Activated T-helper 1 cell treated with Interleukin-2 at 50 U/mL for 16 hours (primary cell): Measurements from ENCODE around the gene CLSTN1.
A peak's percentile ranks its signal among the peaks of the same experiment; 100 is the strongest.
"Not testable (repeated sequence)": the region's sequence is repeated elsewhere in the genome, so short reads cannot be mapped to it uniquely, and the experiment has no call there.

Experiments
- DNase-seq: peaks from one replicate; pipeline ENCODE4 v3.0.0-alpha.2; 2020; ENCODE audit warnings: low read depth

CLSTN1 gene

DNA sequence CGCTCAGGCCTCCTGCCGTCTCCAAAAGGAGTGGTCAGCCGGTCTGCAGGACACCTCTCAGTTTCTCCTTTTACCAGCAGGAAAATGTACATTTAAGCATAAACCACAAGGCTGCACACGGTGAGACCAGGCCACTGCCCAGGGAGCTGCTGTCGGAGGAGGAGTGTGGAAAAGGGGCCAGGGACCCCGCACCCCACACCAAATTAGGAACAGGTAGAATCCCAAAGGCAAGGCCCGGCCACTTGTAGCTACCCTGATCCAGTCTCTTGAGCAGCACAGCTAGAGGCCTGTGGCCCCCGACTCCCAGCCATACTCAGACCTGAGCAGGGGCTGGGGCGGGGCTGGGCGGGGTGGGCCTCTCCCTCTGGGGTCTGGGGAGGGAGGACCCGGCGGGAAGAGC is 94.2 kb downstream of the CLSTN1 start:
- no peak for DNase-seq

DNA sequence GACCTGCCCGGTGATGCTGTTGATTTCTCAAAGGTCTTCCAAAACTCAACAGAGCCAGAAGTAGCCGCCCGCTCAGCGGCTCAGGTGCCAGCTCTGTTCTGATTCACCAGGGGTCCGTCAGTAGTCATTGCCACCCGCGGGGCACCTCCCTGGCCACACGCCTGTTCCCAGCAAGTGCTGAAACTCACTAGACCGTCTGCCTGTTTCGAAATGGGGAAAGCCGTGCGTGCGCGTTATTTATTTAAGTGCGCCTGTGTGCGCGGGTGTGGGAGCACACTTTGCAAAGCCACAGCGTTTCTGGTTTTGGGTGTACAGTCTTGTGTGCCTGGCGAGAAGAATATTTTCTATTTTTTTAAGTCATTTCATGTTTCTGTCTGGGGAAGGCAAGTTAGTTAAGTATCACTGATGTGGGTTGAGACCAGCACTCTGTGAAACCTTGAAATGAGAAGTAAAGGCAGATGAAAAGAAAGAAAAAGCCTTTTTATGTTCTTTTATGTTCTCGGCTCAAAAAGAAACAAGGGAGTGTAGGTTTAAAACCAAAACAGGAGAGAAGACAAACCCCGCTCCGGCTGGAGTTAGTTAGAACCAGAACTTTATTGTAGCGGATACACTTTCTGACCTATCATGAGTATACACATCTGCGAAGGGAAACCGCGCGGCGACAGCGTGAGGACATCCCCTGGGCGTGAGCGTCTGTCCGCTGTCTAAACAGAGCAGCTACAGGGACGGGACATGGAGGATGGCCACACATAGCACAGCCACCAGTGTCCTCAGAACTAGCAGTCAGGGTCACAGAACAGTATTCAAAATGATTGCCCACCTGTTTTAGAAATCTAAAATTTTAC is 95.1 kb downstream of the CLSTN1 start:
- peak; percentile 20 for DNase-seq

DNA sequence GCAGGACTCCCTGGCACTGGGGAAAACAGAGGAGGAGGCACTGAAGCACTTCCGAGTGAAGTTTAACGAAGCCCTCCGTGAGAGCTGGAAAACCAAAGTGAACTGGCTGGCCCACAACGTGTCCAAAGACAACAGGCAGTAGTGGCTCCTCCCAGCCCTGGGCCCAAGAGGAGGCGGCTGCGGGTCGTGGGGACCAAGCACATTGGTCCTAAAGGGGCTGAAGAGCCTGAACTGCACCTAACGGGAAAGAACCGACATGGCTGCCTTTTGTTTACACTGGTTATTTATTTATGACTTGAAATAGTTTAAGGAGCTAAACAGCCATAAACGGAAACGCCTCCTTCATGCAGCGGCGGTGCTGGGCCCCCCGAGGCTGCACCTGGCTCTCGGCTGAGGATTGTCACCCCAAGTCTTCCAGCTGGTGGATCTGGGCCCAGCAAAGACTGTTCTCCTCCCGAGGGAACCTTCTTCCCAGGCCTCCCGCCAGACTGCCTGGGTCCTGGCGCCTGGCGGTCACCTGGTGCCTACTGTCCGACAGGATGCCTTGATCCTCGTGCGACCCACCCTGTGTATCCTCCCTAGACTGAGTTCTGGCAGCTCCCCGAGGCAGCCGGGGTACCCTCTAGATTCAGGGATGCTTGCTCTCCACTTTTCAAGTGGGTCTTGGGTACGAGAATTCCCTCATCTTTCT is 96.7 kb downstream of the CLSTN1 start:
- DNase-seq: no peak

DNA sequence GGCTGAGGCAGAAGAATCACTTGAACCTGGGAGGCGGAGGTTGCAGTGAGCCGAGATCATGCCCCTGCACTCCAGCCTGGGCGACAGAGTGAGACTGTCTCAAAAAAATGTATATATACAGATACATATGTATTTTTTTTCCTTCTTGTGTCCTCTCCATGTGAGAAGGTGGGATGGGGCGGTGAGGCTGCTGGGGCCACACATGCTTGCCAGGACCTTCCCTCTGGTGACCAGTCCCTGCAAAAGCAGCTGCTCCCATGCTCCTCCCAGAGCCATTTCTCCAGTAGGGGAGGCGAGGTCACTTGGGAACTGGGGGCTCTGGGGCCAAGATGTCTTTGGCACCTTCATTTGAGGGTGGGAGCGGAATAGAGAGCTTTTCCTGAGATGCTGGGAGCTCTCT is 97.4 kb downstream of the CLSTN1 start:
- no peak for DNase-seq

DNA sequence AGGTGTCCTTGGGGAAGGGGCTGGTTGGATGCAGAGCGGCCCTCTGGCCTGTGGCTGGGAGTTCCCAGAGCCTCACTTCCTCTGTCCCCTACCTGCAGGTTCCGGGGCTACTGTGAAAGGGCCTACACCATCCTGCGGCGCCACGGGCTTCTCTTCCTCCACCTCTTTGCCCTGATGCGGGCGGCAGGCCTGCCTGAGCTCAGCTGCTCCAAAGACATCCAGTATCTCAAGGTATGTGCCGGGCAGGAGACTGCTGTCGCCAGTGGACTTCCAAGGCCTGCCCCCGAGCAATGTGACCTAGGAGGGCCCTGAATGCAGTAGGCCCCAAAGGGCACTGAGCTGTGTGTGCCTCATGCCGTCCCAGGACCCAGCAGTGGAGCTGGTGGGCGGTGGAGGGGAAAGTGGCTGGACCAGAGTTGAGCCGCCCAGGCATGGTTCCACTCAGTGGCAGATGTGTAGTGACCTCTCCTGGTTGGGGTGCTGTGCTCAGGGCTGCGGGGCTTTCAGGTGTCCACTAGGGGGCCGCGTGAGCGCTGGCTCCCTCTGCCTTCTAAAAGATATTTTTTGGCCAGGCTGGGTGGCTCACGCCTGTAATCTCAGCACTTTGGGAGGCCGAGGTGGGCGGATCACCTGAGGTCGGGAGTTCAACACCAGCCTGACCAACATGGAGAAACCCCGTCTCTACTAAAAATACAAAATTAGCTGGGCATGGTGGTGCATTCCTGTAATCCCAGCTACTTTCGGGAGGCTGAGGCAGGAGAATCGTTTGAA is 98.9 kb downstream of the CLSTN1 start:
- peak; percentile 62 for DNase-seq

DNA sequence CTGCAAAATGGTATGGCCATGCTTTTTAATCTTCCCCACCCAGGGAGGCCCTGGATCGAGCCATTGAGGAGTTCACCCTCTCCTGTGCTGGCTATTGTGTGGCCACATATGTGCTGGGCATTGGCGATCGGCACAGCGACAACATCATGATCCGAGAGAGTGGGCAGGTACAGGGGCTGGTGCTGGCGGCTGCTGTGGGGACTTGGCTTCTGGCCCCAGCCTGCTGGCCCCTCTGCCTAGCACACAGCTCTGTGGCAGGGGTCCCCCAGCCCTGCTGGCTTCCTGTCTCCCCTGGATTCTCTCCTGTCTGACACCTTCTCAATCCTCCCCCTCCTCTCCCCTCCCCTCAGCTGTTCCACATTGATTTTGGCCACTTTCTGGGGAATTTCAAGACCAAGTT is 99.8 kb downstream of the CLSTN1 start:
- no peak for DNase-seq

DNA sequence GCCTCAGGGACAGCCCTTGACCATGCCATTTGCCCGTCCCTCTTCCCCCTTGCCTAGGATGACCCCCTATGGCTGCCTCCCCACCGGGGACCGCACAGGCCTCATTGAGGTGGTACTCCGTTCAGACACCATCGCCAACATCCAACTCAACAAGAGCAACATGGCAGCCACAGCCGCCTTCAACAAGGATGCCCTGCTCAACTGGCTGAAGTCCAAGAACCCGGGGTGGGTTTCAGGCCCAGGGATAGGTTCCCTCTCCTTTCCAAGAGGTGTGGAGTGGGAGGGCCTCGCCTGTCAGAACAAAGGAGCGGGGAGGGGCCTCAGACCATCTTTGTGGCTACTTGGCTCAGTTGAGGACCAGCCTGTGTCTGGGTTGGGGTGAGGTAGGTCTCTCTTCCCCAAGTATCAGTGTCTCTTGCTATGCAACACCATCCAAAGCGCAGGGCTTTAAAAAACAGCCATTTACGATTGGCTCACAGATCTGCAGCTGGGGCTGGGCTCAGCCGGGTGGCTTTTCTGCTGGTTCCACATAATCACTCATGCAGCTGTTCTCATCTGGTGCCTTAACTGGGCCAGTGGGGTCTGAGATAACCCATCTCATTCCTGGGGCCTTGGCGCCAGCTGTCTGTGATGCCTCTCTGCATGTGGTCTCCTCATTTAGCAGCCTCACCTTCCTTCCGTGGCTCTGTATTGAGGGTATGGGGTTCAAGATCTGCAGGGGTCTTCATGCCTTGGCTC is 100.5 kb downstream of the CLSTN1 start:
- DNase-seq: no peak

DNA sequence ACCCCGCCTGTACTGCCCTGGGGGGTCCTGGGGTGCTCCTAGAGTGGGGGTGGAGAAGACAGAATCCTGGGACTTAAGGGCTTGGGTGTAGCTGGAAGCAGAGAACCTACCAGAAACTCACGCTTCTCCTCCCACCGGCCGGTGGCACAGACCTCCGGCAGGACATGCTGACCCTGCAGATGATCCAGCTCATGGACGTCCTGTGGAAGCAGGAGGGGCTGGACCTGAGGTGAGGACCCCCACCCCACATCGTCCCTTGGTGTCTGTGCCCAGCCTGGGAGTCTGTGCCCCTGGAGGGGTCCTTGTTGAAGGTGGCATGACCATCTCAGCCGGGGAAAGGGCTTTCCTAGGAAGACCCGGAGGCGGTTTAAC is 101.4 kb downstream of the CLSTN1 start:
- no peak for DNase-seq

DNA sequence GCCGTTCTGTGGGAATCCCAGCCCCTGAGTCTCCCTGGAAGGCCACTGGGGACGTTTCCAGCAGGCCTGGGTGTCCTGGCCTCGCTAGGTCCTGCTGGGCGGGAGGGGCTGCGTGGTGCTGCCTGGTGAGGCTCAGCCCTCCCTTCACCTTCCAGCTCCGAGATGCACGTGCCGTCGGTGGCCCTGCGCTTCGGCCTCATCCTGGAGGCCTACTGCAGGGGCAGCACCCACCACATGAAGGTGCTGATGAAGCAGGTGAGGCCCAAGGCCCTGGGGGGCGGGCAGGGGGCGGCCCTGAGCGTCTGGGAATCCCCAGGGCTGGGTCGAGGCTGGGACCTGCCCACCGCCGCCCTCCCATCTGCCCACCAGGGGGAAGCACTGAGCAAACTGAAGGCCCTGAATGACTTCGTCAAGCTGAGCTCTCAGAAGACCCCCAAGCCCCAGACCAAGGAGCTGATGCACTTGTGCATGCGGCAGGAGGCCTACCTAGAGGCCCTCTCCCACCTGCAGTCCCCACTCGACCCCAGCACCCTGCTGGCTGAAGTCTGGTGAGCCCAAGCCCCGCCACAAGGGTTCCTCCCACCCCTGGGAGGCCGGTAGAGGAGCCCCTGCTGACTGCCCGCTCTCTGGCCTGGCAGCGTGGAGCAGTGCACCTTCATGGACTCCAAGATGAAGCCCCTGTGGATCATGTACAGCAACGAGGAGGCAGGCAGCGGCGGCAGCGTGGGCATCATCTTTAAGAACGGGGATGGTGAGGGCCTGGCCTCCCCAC is 102.0 kb downstream of the CLSTN1 start:
- DNase-seq: peak; percentile 60

DNA sequence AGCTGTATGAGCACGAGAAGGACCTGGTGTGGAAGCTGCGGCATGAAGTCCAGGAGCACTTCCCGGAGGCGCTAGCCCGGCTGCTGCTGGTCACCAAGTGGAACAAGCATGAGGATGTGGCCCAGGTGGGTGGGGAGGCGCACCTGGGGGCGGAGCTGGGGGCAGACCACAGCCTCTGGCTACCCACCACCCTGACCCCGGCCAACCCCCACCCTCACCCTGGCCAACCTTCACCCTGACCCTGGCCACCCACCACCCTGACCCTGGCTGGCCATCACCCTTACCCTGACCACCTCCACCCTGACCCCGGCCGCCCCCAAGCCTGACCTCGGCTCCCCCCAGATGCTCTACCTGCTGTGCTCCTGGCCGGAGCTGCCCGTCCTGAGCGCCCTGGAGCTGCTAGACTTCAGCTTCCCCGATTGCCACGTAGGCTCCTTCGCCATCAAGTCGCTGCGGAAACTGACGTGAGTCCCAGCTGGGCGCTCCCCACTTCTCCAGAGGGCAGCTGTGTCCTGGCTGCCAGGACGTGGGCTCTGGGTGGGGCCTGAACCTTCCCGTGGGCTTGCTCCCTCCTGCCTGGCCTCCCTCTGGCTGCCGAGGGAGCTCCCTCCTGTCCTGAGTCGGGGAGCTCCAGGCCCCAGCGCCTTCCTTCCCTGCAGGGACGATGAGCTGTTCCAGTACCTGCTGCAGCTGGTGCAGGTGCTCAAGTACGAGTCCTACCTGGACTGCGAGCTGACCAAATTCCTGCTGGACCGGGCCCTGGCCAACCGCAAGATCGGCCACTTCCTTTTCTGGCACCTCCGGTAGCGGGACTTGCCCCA is 102.8 kb downstream of the CLSTN1 start:
- no peak for DNase-seq

DNA sequence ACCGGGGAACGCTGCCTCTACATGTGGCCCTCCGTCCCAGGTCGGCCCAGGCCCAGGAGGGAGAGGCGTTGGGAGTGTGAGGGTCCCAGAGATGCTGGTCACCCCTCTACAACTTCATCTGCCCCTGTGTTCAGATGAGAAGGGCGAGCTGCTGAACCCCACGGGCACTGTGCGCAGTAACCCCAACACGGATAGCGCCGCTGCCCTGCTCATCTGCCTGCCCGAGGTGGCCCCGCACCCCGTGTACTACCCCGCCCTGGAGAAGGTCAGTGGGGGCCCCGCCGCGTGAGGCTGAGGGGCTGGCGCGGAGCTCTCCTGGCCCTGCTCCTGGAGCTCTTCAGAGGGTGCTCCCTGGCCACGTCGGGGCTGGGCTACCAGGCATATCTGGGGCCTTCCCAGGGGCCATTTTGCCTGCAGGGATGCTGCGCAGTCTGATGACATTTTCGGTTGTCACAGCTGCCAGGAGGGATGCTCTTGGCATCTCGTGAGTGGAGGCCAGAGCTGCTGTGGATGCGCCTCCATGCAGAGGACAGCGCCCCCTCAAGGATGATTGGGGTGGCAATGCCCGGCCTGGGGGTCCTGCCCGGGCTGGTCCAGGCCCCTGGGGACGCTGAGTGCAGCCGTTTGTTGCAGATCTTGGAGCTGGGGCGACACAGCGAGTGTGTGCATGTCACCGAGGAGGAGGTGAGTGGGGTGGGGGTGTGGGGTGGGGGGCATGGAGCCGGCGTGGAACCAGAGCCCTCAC is 103.6 kb downstream of the CLSTN1 start:
- no peak for DNase-seq

DNA sequence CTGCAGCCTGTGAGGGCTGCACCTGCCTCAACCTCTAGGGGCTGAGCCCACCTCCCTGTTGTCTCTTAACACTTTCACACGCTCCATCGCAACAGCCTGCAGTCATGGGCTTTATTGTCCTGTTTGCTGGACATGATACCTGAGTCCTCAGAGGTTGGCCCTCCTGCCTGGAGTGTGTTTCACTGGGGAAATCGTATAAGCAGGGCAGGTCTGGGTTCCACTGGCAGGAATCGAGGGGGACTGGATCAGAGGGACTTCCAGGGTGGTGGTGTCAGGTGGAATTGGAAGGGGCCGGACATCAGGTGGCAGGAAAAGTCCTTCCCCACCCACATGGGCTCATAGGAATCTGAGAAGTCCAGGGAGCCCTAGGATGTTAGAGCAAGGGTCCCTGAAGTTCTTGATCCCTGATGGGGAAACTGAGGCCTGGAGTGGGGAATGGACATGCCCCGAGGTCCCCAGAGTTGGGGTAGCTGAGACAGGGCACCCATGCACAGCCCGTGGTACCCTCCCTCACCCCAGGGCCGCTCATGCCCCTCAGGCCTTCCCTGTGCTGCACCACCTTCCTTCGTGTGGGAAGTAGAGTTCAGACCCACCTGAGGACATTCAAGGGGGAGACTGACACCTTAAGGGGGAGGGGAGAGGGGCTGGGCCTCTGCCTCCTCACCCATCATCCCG is 105.6 kb downstream of the CLSTN1 start:
- no peak for DNase-seq

DNA sequence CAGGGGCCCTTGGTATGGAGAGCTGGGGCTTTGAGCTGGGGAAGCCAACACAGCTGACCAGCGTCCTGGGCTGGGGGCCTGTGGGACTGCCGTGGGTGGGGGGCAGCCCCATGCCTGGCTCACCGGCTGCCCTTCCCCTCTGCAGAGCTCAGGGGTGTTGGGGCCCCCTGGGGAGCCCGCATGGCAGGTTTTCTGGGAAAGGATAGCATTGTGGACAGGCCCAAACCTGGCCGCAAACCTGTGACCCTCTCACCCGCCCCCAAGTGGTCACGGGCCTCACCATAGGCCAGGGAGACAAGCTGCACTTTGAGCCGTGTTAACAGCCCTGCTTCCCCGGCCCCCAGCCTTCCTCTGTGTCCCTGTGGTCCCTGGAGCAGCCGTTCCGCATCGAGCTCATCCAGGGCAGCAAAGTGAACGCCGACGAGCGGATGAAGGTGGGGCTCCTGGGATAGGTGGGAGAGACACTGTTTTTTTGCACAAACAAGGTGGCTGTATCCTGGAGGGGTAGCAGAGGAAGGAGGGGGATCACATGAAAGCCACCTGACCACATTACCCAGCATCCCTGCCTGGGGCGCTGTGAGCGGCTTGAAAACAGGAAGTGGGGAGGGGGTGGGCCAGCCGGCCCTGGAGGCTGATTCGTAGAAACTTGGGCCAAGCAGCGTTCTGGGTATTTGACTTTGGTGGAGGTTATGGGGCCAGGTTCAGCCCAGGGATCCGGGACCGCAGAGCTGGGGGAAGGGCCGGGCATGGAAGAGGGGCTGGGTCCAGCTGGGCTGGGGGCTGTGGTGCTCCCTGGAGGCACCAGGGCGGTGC is 106.4 kb downstream of the CLSTN1 start:
- DNase-seq: peak; percentile 90

DNA sequence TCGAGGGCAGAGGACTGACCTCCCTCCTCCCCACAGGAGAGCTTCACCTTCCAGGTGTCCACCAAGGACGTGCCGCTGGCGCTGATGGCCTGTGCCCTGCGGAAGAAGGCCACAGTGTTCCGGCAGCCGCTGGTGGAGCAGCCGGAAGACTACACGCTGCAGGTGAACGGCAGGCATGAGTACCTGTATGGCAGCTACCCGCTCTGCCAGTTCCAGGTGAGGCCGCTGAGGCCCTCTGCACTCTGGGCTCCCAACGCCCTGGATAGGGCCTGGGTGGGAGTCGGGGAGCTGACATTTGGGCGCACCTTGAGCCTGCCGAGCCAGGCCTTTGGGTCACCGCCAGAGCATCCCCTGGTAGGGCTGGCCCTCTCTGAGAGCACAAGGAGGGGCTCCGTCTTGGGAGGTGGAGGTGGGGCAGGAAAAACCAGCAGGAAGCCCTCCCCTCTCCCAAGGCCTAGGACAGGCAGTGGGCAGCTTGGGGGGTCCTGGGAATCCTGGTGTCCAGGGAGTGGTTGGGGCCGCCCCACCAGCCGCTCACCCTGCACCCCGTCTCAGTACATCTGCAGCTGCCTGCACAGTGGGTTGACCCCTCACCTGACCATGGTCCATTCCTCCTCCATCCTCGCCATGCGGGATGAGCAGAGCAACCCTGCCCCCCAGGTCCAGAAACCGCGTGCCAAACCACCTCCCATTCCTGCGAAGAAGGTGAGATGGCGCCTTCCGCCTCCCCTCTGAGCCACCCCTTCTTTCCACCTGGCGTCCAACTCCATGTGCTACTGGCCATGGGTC is 107.2 kb downstream of the CLSTN1 start:
- no peak for DNase-seq

DNA sequence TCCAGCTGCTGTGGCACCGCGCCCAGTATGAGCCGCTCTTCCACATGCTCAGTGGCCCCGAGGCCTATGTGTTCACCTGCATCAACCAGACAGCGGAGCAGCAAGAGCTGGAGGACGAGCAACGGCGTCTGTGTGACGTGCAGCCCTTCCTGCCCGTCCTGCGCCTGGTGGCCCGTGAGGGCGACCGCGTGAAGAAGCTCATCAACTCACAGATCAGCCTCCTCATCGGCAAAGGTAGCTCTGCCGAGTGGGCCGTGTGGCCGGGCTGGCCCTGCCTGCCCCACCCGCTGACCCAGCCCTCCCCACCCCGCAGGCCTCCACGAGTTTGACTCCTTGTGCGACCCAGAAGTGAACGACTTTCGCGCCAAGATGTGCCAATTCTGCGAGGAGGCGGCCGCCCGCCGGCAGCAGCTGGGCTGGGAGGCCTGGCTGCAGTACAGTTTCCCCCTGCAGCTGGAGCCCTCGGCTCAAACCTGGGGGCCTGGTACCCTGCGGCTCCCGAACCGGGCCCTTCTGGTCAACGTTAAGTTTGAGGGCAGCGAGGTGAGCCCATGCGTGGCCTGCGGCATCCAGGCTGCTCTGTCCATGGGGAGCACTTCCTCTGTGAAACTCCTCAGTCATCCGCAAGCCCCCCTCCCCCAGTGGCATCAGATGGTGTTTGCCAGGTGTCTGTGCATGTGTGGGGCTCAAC is 108.1 kb downstream of the CLSTN1 start:
- DNase-seq: peak; percentile 44

DNA sequence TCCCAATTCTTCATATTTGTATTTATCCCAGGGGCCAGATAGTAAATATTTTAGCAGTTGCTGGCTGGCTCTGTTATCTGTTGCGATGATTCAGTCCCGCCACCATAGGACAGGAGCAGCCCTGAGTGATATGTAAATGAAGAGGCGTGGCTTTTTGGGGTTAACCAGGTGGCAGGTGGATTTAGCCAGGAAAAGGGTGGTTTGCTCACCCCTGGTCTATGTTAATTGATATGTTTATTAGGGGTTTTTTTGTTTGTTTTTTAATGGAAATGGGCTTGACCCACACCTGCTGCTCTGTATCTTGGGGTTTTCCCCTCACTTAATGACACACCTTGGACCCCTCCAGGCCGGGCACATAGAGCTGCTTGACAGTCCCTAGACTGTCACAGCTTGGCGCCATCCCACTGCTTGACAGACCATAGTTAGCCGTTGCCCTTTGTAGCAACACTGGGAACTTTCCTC is 109.5 kb downstream of the CLSTN1 start:
- DNase-seq: no peak

DNA sequence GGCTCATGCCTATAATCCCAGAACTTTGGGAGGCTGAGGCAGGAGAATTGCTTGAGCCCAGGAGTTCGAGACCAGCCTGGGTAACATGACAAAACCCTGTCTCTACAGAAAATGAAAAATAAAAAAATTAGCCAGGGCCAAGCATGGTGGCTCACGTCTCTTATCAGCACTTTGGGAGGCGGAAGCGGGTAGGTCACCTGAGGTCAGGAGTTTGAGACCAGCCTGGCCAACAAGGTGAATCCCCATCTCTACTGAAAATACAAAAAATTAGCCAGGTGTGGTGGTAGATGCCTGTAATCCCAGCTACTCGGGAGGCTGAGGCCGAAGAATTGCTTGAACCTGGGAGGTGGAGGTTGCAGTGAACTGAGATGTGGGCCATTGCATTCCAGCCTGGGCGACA is 111.0 kb downstream of the CLSTN1 start:
- DNase-seq: not testable (repeated sequence)
